Skeletal muscle tissue (tissue), 4 donors: ENCODE results near the gene COPS7A. TPM values are rescaled to one million over a fixed set of nuclear protein-coding genes. Genes with fewer than 3 reads are reported as not detected.

ENCODE experiments used
- H3K27ac ChIP-seq: one replicate; pipeline ENCODE4 v1.7.0; 2013; ENCODE audit warnings: mild to moderate bottlenecking, low read depth, low read length, inconsistent platforms
- H3K27me3 ChIP-seq, 3 donors: one replicate each; pipeline ENCODE4 v1.7.0; 2013; ENCODE audit warnings: low read length in 3 of 3; ENCODE audit not compliant: control insufficient read depth in 3 of 3, insufficient read depth in 3 of 3
- H3K36me3 ChIP-seq, 3 donors: one replicate each; pipeline ENCODE4 v1.7.0; 2013; ENCODE audit warnings: low read length in 3 of 3; ENCODE audit not compliant: control insufficient read depth in 3 of 3, insufficient read depth in 3 of 3
- H3K4me1 ChIP-seq, 3 donors: one replicate each; pipeline ENCODE4 v1.7.0; 2013; ENCODE audit warnings: low read length in 3 of 3, mild to moderate bottlenecking in 3 of 3; ENCODE audit not compliant: control insufficient read depth in 3 of 3, insufficient read depth in 3 of 3
- H3K4me3 ChIP-seq, 3 donors: one replicate each; pipeline ENCODE4 v1.7.0; 2013; ENCODE audit warnings: low read length in 3 of 3
- H3K9ac ChIP-seq, 3 donors: one replicate each; pipeline ENCODE4 v1.7.0; 2013; ENCODE audit warnings: low read length in 3 of 3, mild to moderate bottlenecking in 3 of 3, moderate library complexity in 2 of 3, low read depth in 1 of 3
- H3K9me3 ChIP-seq, 3 donors: one replicate each; pipeline ENCODE4 v1.7.0; 2013; ENCODE audit warnings: low read length in 3 of 3; ENCODE audit not compliant: control insufficient read depth in 3 of 3
- total RNA-seq: library from RNA; depleted of rRNA; stranded (reverse); fragments of >200 nt; gene quantifications from one replicate; pipeline ENCODE4 v1.2.3, GENCODE V29; 2014
- donor health status: Osteomylitis.

The COPS7A gene
- total RNA-seq, result 30.8 TPM

GRCh38 chr12:6723607-6724408, at the start of gene COPS7A:
TSS of gene COPS7A (plus strand) at chr12:6724046. CDS start at chr12:6724657, 611 bp downstream.
- H3K36me3 ChIP-seq, result peaks cover 14 to 18% (median 17%) of the 10 kb centered on the region in 3 donors
- H3K9me3 ChIP-seq, result no peaks in the 10 kb centered on the region
- peaks cover 6 to 12% (median 8%) of the 10 kb centered on the region in 3 donors for H3K4me1 ChIP-seq
- peak within 1 kb of the TSS; percentile 91 for H3K27ac ChIP-seq
- H3K27me3 ChIP-seq, result peaks cover 0 to 3% (median 0%) of the 10 kb centered on the region in 3 donors
- H3K9ac ChIP-seq, result peak within 1 kb of the TSS; percentile 77 to 82 (median 79)
- peak within 1 kb of the TSS; percentile 82 to 94 (median 86) for H3K4me3 ChIP-seq

GRCh38 chr12:6676962-6677361, 46.9 kb upstream of the COPS7A start:
- Histone ChIP-seq H3K9me3 (no peaks in the 10 kb centered on the region), H3K27ac (no peak overlapping the region), H3K4me1 (no peaks in the 10 kb centered on the region), H3K27me3 (no peaks in the 10 kb centered on the region), H3K36me3 (peaks cover 46 to 73% (median 65%) of the 10 kb centered on the region in 3 donors), H3K4me3 (no peak overlapping the region), H3K9ac (no peak overlapping the region)

DNA sequence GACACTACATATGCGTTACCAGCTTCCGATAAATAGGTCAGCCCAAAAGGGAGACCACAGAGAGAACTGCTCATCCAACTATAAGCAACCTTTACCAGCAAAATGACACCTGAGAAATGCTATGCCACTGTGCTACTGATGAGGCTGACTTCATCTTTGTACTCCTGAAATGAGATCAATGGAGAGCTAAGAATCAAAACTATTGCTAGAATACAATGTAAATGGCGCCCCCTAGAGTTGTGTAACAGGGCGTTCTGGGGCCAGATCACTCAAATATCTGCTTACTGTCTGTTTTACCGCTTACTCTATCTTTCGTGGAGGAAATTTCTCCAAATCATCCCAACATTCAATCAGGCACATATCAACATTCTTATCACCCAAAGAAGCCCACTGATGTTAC, 39.2 kb upstream of the COPS7A start:
- H3K9me3 ChIP-seq, result no peaks in the 10 kb centered on the region
- H3K9ac ChIP-seq, result no peak overlapping the region
- H3K27ac ChIP-seq, result no peak overlapping the region
- H3K27me3 ChIP-seq, result no peaks in the 10 kb centered on the region
- no peak overlapping the region for H3K4me3 ChIP-seq
- H3K4me1 ChIP-seq, result peaks cover 16 to 23% (median 19%) of the 10 kb centered on the region in 3 donors
- peaks cover under 1 to 12% (median 4%) of the 10 kb centered on the region in 3 donors for H3K36me3 ChIP-seq

DNA sequence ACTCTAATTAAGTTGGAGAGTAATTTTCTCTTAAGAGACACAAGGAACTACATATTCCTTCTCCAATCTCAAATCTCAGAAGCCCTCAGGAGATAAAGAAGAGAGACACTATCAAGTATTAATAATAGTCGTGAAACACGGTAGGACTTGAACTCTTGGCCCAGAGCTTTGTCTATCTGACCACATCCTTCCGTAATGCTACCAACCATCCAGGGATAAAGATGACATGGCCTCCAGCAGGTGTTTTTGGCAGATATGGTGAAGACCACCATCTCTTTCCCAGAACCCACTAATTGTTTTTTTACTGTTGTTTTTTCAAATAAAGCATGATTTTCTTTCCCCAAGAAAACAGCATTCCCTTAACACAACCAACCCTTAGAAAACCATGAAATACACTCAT, 38.0 kb upstream of the COPS7A start:
- Histone ChIP-seq H3K27me3 (no peaks in the 10 kb centered on the region), H3K27ac (no peak overlapping the region), H3K4me1 (peaks cover 19 to 30% (median 26%) of the 10 kb centered on the region in 3 donors), H3K9ac (no peak overlapping the region), H3K36me3 (peaks cover 0 to 9% (median 4%) of the 10 kb centered on the region in 3 donors), H3K9me3 (no peaks in the 10 kb centered on the region), H3K4me3 (no peak overlapping the region)

DNA sequence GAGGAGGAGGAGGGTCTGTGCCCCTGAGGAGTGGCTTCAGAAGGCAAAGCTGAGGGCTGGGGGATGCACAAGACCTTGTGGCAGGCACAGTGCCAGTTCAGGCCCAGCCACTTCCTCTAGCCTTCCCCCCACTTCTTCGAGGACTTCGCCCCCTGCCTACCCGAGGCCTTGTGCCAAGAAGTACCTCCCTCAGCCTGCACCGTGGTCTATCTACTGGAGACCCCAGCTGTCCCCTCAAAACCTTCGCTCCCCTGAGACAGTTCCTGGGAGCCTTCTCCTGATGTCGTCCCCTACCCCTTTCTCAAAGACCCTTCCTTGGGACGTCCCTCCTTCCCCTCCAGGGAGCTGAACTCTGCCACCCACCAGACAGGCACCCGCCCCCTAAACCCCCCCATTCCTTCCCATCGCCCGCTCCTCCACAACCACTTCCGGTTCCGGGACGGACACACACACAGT, 35.3 kb upstream of the COPS7A start:
- H3K4me1 ChIP-seq, result peaks cover 19 to 30% (median 26%) of the 10 kb centered on the region in 3 donors
- peak overlapping the region; percentile 93 for H3K27ac ChIP-seq
- H3K36me3 ChIP-seq, result peaks cover 0 to 6% (median 0%) of the 10 kb centered on the region in 3 donors
- peaks cover 0 to 7% (median 0%) of the 10 kb centered on the region in 3 donors for H3K27me3 ChIP-seq
- H3K4me3 ChIP-seq, result peak overlapping the region; percentile 86 to 96 (median 96)
- peak overlapping the region; percentile 81 to 98 (median 96) for H3K9ac ChIP-seq
- no peaks in the 10 kb centered on the region for H3K9me3 ChIP-seq

- Histone ChIP-seq H3K27ac (peak within 1 kb of the TSS; percentile 93), H3K9ac (peak within 1 kb of the TSS; percentile 81 to 98 (median 96)), H3K36me3 (peaks cover 0 to 6% (median 0%) of the 10 kb centered on the region in 3 donors), H3K4me1 (peaks cover 19 to 30% (median 26%) of the 10 kb centered on the region in 3 donors), H3K4me3 (peak within 1 kb of the TSS; percentile 86 to 96 (median 96)), H3K9me3 (no peaks in the 10 kb centered on the region), H3K27me3 (peaks cover 4 to 11% (median 5%) of the 10 kb centered on the region in 3 donors)
These were observed 34.6 kb upstream of the COPS7A start, which contains the start of gene ZNF384 for GRCh38 chr12:6688999-6689882. TSS of gene ZNF384 (minus strand) at chr12:6689375. CDS start at chr12:6679520, 9,855 bp downstream.

- peaks cover 19 to 30% (median 26%) of the 10 kb centered on the region in 3 donors for H3K4me1 ChIP-seq
- H3K9me3 ChIP-seq, result no peaks in the 10 kb centered on the region
- H3K9ac ChIP-seq, result no peak overlapping the region
- H3K27ac ChIP-seq, result no peak overlapping the region
- H3K27me3 ChIP-seq, result peaks cover 17 to 34% (median 23%) of the 10 kb centered on the region in 3 donors
- H3K4me3 ChIP-seq, result no peak overlapping the region
- peaks cover 0 to 4% (median 0%) of the 10 kb centered on the region in 3 donors for H3K36me3 ChIP-seq
These were observed 32.4 kb upstream of the COPS7A start for GRCh38 chr12:6691473-6691872.

- Histone ChIP-seq H3K27me3 (peaks cover 20 to 47% (median 36%) of the 10 kb centered on the region in 3 donors), H3K4me3 (no peak overlapping the region), H3K27ac (no peak overlapping the region), H3K36me3 (no peaks in the 10 kb centered on the region), H3K9me3 (no peaks in the 10 kb centered on the region), H3K9ac (no peak overlapping the region), H3K4me1 (peaks cover 11 to 16% (median 15%) of the 10 kb centered on the region in 3 donors)
These were observed 31.0 kb upstream of the COPS7A start for GRCh38 chr12:6692888-6693287.

DNA sequence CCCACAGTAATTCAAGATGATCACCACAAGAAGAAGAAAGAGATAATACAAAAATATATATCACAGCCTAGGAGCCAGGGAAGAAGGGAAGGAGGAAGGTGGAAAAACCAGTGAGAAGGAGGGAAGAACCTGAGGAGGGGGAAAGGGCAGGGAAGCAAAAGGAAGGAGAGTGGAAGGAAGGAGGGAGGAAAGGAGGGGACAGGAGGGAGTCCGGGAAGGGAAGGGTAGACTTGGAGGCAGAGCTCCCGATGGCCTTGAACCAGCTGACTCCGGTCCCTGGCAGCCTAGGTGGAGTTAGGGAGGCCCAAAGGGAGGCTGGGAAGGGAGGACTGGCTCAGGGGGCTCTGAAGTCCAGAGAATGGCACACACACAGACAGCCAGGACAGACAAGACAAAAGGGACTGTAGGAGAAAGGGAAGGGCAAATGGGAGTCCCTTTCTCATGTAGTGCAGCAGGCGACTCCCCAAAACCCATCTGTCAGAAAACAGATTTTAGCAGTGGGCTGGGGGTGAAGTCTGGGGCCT, 30.0 kb upstream of the COPS7A start:
- Histone ChIP-seq H3K27me3 (peaks cover 28 to 54% (median 46%) of the 10 kb centered on the region in 3 donors), H3K9ac (no peak overlapping the region), H3K36me3 (no peaks in the 10 kb centered on the region), H3K27ac (no peak overlapping the region), H3K4me1 (peaks cover 3 to 8% (median 7%) of the 10 kb centered on the region in 3 donors), H3K9me3 (no peaks in the 10 kb centered on the region), H3K4me3 (no peak overlapping the region)
